A673 (cell line): Measurements from ENCODE around the gene VRTN. TPM values are rescaled to one million over a fixed set of nuclear protein-coding genes. Genes with fewer than 3 reads are reported as not detected.

ENCODE experiments used
- BruUV-seq: library from RNA; stranded (reverse); fragments of 400-500 nt; replicated peaks from 2 replicates; lab custom pipeline; 2021; lab: Mats Ljungman, UMichigan
- CTCF ChIA-PET: fragments of 300-600 bp; sonication (Branson Sonifier 250); formaldehyde crosslinking; loops from one replicate; lab custom pipeline; 2022; ENCODE audit warnings: antibody characterized with exemption; lab: Charles Lee
- POLR2A ChIA-PET: fragments of 300-600 bp; sonication (Branson Sonifier 250); formaldehyde crosslinking; loops from one replicate; lab custom pipeline; 2022; ENCODE audit warnings: antibody characterized with exemption; ENCODE audit not compliant: low non-redundant PET; lab: Charles Lee
- DNase-seq: peaks from one replicate; pipeline ENCODE4 v3.0.0-alpha.2; 2015; ENCODE audit warnings: low spot score
- H3K27ac ChIP-seq: fragments of 200-600 bp; sonication (generic); 2 replicates; pipeline ENCODE4 v1.5.1; 2016; ENCODE audit warnings: mixed run types, low read depth, mild to moderate bottlenecking, mixed read lengths, antibody characterized with exemption, low read length; ENCODE audit not compliant: poor library complexity, severe bottlenecking
- H3K27me3 ChIP-seq: fragments of 200-600 bp; sonication (generic); replicated peaks from 2 replicates; pipeline ENCODE4 v1.6.1; 2017; ENCODE audit warnings: mixed run types, low read depth, mild to moderate bottlenecking, mixed read lengths, antibody characterized with exemption, low read length; ENCODE audit not compliant: insufficient read depth, poor library complexity
- H3K36me3 ChIP-seq: fragments of 200-600 bp; sonication (generic); 2 replicates; pipeline ENCODE4 v1.6.1; 2016; ENCODE audit warnings: mixed run types, mild to moderate bottlenecking, mixed read lengths, antibody characterized with exemption, low read length; ENCODE audit not compliant: insufficient read depth, poor library complexity, severe bottlenecking
- H3K4me1 ChIP-seq: fragments of 200-600 bp; sonication (generic); 2 replicates; pipeline ENCODE4 v1.6.1; 2017; ENCODE audit warnings: mixed run types, mild to moderate bottlenecking, mixed read lengths, antibody characterized with exemption, low read length; ENCODE audit not compliant: insufficient read depth, poor library complexity, severe bottlenecking
- H3K4me3 ChIP-seq: fragments of 200-600 bp; sonication (generic); 2 replicates; pipeline ENCODE4 v1.5.1; 2016; ENCODE audit warnings: low read depth, mixed run types, mild to moderate bottlenecking, mixed read lengths, low read length; ENCODE audit not compliant: poor library complexity, severe bottlenecking
- H3K9me3 ChIP-seq: fragments of 200-600 bp; sonication (generic); 2 replicates; pipeline ENCODE4 v1.6.1; 2016; ENCODE audit warnings: mixed run types, low read depth, mild to moderate bottlenecking, mixed read lengths, antibody characterized with exemption, low read length; ENCODE audit not compliant: poor library complexity, severe bottlenecking
- CTCF ChIP-seq: fragments of 300-800, 200-600 bp; sonication (generic); conservative IDR thresholded peaks from 2 replicates; pipeline ENCODE4 v1.5.1; 2017; ENCODE audit warnings: low read depth, mild to moderate bottlenecking, antibody characterized with exemption, low read length, moderate library complexity, mixed read lengths
- EZH2 ChIP-seq: fragments of 200-600 bp; sonication (generic); IDR thresholded peaks from 2 replicates; pipeline ENCODE4 v1.6.1; 2017; ENCODE audit warnings: borderline replicate concordance, low read depth, mild to moderate bottlenecking, mixed read lengths, antibody characterized with exemption, low read length; ENCODE audit not compliant: poor library complexity, severe bottlenecking
- intact Hi-C: fragments of 100-400 bp; cut with micrococcal nuclease; formaldehyde crosslinking; loops from one replicate; pipeline ENCODE4 v1.10.0; 2022; ENCODE audit not compliant: unreplicated experiment
- total RNA-seq: library from RNA; stranded (reverse); gene quantifications from 2 replicates; pipeline ENCODE4 v1.2.3, GENCODE V29; 2021

VRTN gene
- total RNA-seq, 1 experiment from 2014 or later, result not detected

GRCh38 chr14:74392616-74393570 lies 44.6 kb downstream of the VRTN start:
- no peak for DNase-seq
- no peak for TF ChIP-seq EZH2
- ChIA-PET POLR2A (no interaction called here), CTCF (no interaction called here)
- BruUV-seq, result no TSS peak
- H3K36me3 ChIP-seq, result no peaks in the 10 kb centered on the region
- H3K27ac ChIP-seq, result no peak overlapping the region
- H3K9me3 ChIP-seq, result no peaks in the 10 kb centered on the region
- peaks cover 23% of the 10 kb centered on the region for H3K27me3 ChIP-seq
- intact Hi-C loops, result no loop called here
- no peak overlapping the region for H3K4me3 ChIP-seq
- H3K4me1 ChIP-seq, result no peaks in the 10 kb centered on the region

GRCh38 chr14:74394549-74394948 lies 46.3 kb downstream of the VRTN start:
- H3K36me3 ChIP-seq, result no peaks in the 10 kb centered on the region
- H3K4me1 ChIP-seq, result no peaks in the 10 kb centered on the region
- intact Hi-C loops, result no loop called here
- CTCF ChIA-PET, result no interaction called here
- no peak overlapping the region for H3K4me3 ChIP-seq
- TF ChIP-seq CTCF, result no peak
- no peak for TF ChIP-seq EZH2
- H3K27me3 ChIP-seq, result peaks cover 23% of the 10 kb centered on the region
- no peak for DNase-seq
- POLR2A ChIA-PET, result no interaction called here
- BruUV-seq, result no TSS peak
- H3K9me3 ChIP-seq, result no peaks in the 10 kb centered on the region
- no peak overlapping the region for H3K27ac ChIP-seq

- no peak overlapping the region for H3K27ac ChIP-seq
- POLR2A ChIA-PET, result no interaction called here
- H3K4me3 ChIP-seq, result no peak overlapping the region
- intact Hi-C loops, result no loop called here
- H3K9me3 ChIP-seq, result no peaks in the 10 kb centered on the region
- TF ChIP-seq EZH2 (no peak), CTCF (no peak)
- H3K36me3 ChIP-seq, result no peaks in the 10 kb centered on the region
- no peak for DNase-seq
- no TSS peak for BruUV-seq
- CTCF ChIA-PET, result no interaction called here
- H3K27me3 ChIP-seq, result peaks cover 26% of the 10 kb centered on the region
- no peaks in the 10 kb centered on the region for H3K4me1 ChIP-seq
Observed at GRCh38 chr14:74395094-74395493, 46.8 kb downstream of the VRTN start.
